ENCODE results near the gene LRRC4B. TPM values are rescaled to one million over a fixed set of nuclear protein-coding genes. Genes with fewer than 3 reads are reported as not detected.

LRRC4B gene
- total and polyA plus RNA-seq, 2 of the 13 experiments (the other 11 are each of a cell fraction or from before 2014, with no cell fraction given), result not detected

DNA sequence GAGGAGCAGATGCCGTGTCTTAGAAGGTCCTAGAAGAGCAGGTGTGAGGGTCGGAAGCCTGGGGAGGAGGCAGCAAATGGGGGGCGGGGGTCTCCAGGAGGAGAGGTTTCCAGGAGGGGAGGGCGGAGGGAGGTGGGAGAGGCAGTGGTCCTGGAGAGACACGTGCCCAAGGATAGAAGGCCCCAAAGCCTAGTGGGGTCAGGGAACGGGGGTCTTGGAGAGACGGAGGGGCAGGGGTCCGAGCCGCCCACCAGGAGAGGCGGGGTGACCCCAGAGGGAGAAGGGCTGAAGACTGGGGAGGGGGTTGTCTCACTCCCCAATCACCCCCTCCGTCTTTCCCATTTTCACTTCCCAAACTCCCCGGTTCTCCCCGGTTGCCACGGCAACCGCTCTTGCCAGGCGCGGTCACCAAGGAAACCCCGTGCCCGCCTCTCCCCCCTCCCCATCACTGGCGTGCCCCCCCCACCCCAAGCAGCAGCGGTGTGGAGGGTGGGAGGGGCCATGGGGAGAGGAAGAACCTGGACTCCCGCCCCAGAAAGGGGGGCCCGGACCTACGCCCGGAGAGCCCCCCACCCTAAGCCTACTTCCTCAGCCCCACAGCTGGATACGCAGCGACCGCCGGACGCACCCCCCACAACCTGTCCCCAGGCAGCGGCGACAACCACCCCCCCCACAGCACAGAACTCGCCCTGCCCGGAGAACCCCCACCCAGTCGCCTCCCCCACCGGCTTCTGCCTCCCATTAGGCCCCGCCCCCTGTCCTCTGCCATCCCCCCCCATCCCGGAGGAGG lies 988 bp downstream of the LRRC4B start:
- Histone ChIP-seq H3K4me2 (ENCODE audit: low read depth, low read length) (no peak overlapping the region), H3K27ac (ENCODE audit: extremely low read length, insufficient read depth, low read length) (no peak overlapping the region), H3K27me3 (ENCODE audit: control insufficient read depth in 1 of 2, insufficient read depth in 2 of 2, low read length in 2 of 2) (peaks cover 8 to 60% of the 10 kb centered on the region in 2 experiments; a peak in 4 of 5 replicates), H2AFZ (ENCODE audit: low read length) (no peak overlapping the region), H3K9ac (ENCODE audit: insufficient read depth, low read depth, low read length) (no peak overlapping the region), H3K79me2 (ENCODE audit: insufficient read depth, low read length) (no peaks in the 10 kb centered on the region), H3K9me3 (ENCODE audit: low read length) (no peaks in the 10 kb centered on the region), H4K20me1 (ENCODE audit: insufficient read depth, low read length) (no peaks in the 10 kb centered on the region), H3K4me3 (replicated peaks in 1 of 3; ENCODE audit: insufficient read depth in 1 of 3, low read depth in 2 of 3, low read length in 3 of 3) (no peak overlapping the region), H3K36me3 (replicated peaks in 1 of 2; ENCODE audit: control insufficient read depth in 1 of 2, insufficient read depth in 2 of 2, low read length in 2 of 2) (no peaks in the 10 kb centered on the region), H3K4me1 (ENCODE audit: insufficient read depth, low read length) (no peaks in the 10 kb centered on the region)
- in situ Hi-C loops (cut with HindIII; ENCODE audit: extremely low pct_ligation_motif_present, low pct_unique_long_range_greater_than_20kb), result no loop called here
- CTCF ChIA-PET (ENCODE audit: low intra/inter-chr PET ratio, low total read pairs), result no interaction called here
- ATAC-seq (no peak), FAIRE-seq (no peak), DNase-seq (ENCODE audit: low spot score) (no peak)
- POLR2A ChIA-PET, result no interaction called here
- WGBS (ENCODE audit: low lambda C conversion rate), result 11% methylated on average over 28 of the region's 38 CpGs
- TF ChIP-seq PCBP1 (IDR thresholded peaks at IDR 0.05; ENCODE audit: borderline replicate concordance, low read depth, low read length) (0 out of 2 replicates have a peak, but pooled peaks have one; percentile 26), ONECUT2 (CRISPR knock-in tag; IDR thresholded peaks at IDR 0.05) (no peak), XBP1 (CRISPR knock-in tag; IDR thresholded peaks at IDR 0.05) (no peak), CENPT (CRISPR knock-in tag; IDR thresholded peaks at IDR 0.05; ENCODE audit: low read depth) (no peak), ATAD3A (CRISPR knock-in tag; IDR thresholded peaks at IDR 0.05) (no peak), PCBP2 (optimal IDR thresholded peaks at IDR 0.05; ENCODE audit: low read depth, low read length, poor library complexity, severe bottlenecking) (no peak), ZNF644 (CRISPR knock-in tag; IDR thresholded peaks at IDR 0.05; ENCODE audit: low read depth) (no peak), HNF4A (CRISPR knock-in tag; IDR thresholded peaks at IDR 0.05) (no peak), GRHL1 (CRISPR knock-in tag; conservative IDR thresholded peaks at IDR 0.05) (no peak)
- BruUV-seq (replicated peaks), result no TSS peak
- intact Hi-C loops (cut with micrococcal nuclease; ENCODE audit: unreplicated experiment), result loop anchor here (10.0 kb wide), 1 partner anchor 1728 kb away; the partner anchor contains the start of gene ZNF480

All from HepG2 (cell line).